NCI-H2029 treated with DMSO at 0.1 percent for 48 hours (cell line): ENCODE measurements around the gene JCAD.
"Not testable (repeated sequence)": the region's sequence is repeated elsewhere in the genome, so short reads cannot be mapped to it uniquely, and the experiment has no call there.

Source experiments
- DNase-seq: peaks from one replicate; lab custom pipeline; 2025; lab: John Stamatoyannopoulos, UW

The JCAD gene

GRCh38 chr10:29987471-29987870 lies 71.9 kb downstream of the JCAD start:
- DNase-seq: no peak

GRCh38 chr10:29982997-29983648 lies 76.3 kb downstream of the JCAD start:
- no peak for DNase-seq

- DNase-seq: no peak
These were observed 77.9 kb downstream of the JCAD start for GRCh38 chr10:29981510-29981909.

- no peak for DNase-seq
These were observed 79.3 kb downstream of the JCAD start for GRCh38 chr10:29980084-29980483.

GRCh38 chr10:29979421-29979779 lies 80.0 kb downstream of the JCAD start:
- not testable (repeated sequence) for DNase-seq

- DNase-seq: no peak
These were observed 82.2 kb downstream of the JCAD start for GRCh38 chr10:29977171-29977570.

- DNase-seq: no peak
These were observed 83.3 kb downstream of the JCAD start for GRCh38 chr10:29976134-29976533.

GRCh38 chr10:29974773-29975172 lies 84.6 kb downstream of the JCAD start:
- DNase-seq: no peak

GRCh38 chr10:29973921-29974320 lies 85.5 kb downstream of the JCAD start:
- DNase-seq: no peak

GRCh38 chr10:29970576-29970975 lies 88.8 kb downstream of the JCAD start:
- no peak for DNase-seq

GRCh38 chr10:29970012-29970396 lies 89.4 kb downstream of the JCAD start:
- DNase-seq: no peak

- DNase-seq: no peak
These were observed 90.0 kb downstream of the JCAD start for GRCh38 chr10:29969255-29970011.

- DNase-seq: no peak
These were observed 90.8 kb downstream of the JCAD start for GRCh38 chr10:29968585-29968984.

- DNase-seq: no peak
These were observed 93.1 kb downstream of the JCAD start for GRCh38 chr10:29966269-29966668.
